ENCODE results near the gene KCNIP1.

DNA sequence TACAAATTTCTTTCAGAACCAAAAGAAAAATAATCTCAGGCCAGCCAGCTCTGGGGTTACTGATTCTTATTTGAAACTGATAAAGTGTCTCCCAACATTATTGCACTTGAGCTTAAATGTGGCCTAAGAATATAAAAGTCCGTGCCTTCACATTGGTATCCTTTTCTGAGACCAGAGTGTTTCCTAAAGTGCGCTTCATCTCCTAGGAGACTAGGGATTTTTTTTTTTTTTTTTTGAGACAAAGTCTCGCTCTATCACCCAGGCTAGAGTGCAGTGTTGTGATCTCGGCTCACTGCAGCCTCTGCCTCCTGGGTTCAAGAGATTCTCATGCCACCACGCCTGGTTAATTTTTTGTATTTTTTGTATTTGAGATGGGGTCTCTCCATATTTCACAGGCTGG lies 23.6 kb upstream of the KCNIP1 start:
- TF ChIP-seq, protein P1, sequence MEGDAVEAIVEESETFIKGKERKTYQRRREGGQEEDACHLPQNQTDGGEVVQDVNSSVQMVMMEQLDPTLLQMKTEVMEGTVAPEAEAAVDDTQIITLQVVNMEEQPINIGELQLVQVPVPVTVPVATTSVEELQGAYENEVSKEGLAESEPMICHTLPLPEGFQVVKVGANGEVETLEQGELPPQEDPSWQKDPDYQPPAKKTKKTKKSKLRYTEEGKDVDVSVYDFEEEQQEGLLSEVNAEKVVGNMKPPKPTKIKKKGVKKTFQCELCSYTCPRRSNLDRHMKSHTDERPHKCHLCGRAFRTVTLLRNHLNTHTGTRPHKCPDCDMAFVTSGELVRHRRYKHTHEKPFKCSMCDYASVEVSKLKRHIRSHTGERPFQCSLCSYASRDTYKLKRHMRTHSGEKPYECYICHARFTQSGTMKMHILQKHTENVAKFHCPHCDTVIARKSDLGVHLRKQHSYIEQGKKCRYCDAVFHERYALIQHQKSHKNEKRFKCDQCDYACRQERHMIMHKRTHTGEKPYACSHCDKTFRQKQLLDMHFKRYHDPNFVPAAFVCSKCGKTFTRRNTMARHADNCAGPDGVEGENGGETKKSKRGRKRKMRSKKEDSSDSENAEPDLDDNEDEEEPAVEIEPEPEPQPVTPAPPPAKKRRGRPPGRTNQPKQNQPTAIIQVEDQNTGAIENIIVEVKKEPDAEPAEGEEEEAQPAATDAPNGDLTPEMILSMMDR (conservative IDR thresholded peaks at IDR 0.05; ENCODE audit: low read depth, low read length), result no peak
- TF ChIP-seq EZH2 (IDR thresholded peaks at IDR 0.05; ENCODE audit: low read length, unreplicated experiment), result no peak
- TF ChIP-seq EZH2phosphoT487 (IDR thresholded peaks at IDR 0.05; ENCODE audit: borderline replicate concordance, low read length), result no peak

Measured in PC-3 (cell line).